GM21367 (cell line): ENCODE measurements around the gene CCSER2.
"Not testable (repeated sequence)": the region's sequence is repeated elsewhere in the genome, so short reads cannot be mapped to it uniquely, and the experiment has no call there.

ENCODE experiments used
- ATAC-seq: cut with Tn5 transposase; IDR thresholded peaks from one replicate; pipeline ENCODE4 v1.9.1; 2021; ENCODE audit not compliant: unreplicated experiment

Gene CCSER2

GRCh38 chr10:84343831-84344230, 15.4 kb downstream of the CCSER2 start:
- no peak for ATAC-seq

GRCh38 chr10:84344526-84344925, 16.1 kb downstream of the CCSER2 start:
- no peak for ATAC-seq

GRCh38 chr10:84347575-84348002, 19.2 kb downstream of the CCSER2 start:
- ATAC-seq: not testable (repeated sequence)

- ATAC-seq: no peak
Observed at GRCh38 chr10:84348447-84348846, 20.1 kb downstream of the CCSER2 start.

GRCh38 chr10:84348860-84349259, 20.5 kb downstream of the CCSER2 start:
- ATAC-seq: no peak

- ATAC-seq: peak; percentile 95
Observed at GRCh38 chr10:84352251-84352842, 24.0 kb downstream of the CCSER2 start.

GRCh38 chr10:84353052-84353803, 24.8 kb downstream of the CCSER2 start:
- no peak for ATAC-seq

- no peak for ATAC-seq
Observed at GRCh38 chr10:84354623-84355022, 26.2 kb downstream of the CCSER2 start.

GRCh38 chr10:84355106-84355505, 26.7 kb downstream of the CCSER2 start:
- no peak for ATAC-seq

- ATAC-seq: no peak
Observed at GRCh38 chr10:84356928-84357327, 28.5 kb downstream of the CCSER2 start.

- no peak for ATAC-seq
Observed at GRCh38 chr10:84358743-84359142, 30.4 kb downstream of the CCSER2 start.

GRCh38 chr10:84360637-84361365, 32.4 kb downstream of the CCSER2 start:
- ATAC-seq: no peak

- ATAC-seq: no peak
Observed at GRCh38 chr10:84365335-84365881, 37.0 kb downstream of the CCSER2 start.

GRCh38 chr10:84366041-84366440, 37.7 kb downstream of the CCSER2 start:
- ATAC-seq: no peak

- ATAC-seq: no peak
Observed at GRCh38 chr10:84367256-84367655, 38.9 kb downstream of the CCSER2 start.

- ATAC-seq: no peak
Observed at GRCh38 chr10:84368828-84369227, 40.4 kb downstream of the CCSER2 start.

GRCh38 chr10:84370283-84370682, 41.9 kb downstream of the CCSER2 start:
- no peak for ATAC-seq

- no peak for ATAC-seq
Observed at GRCh38 chr10:84371944-84372343, 43.6 kb downstream of the CCSER2 start.

- no peak for ATAC-seq
Observed at GRCh38 chr10:84373000-84373399, 44.6 kb downstream of the CCSER2 start.

GRCh38 chr10:84374455-84374854, 46.1 kb downstream of the CCSER2 start:
- no peak for ATAC-seq

- no peak for ATAC-seq
Observed at GRCh38 chr10:84375011-84375410, 46.6 kb downstream of the CCSER2 start.

GRCh38 chr10:84375881-84376280, 47.5 kb downstream of the CCSER2 start:
- ATAC-seq: no peak
